ENCODE data around the gene TMEM255A. TPM values are rescaled to one million over a fixed set of nuclear protein-coding genes. Genes with fewer than 3 reads are reported as not detected.

Gene TMEM255A
- total RNA-seq, 4 donors from 2014 or later = 0.13 to 4.0 (median 1.7) TPM

DNA sequence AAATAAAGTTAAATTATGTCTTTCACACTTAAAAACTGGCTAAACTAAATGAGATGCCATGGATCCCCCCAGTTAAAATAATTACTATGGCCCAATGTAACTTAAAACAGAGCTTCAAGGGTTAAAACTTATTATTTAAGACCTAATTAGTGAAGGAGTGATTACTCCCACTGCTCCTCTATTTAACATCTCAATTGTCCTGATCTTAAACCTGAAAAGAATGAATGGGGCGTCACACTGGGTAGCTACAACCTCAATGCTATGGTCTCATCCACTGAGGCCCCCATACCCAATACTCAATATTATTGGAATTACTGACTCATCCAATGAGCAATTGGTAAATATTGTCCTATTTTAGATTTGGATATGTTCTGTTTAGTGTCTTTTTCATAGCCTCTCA is 21.1 kb upstream of the TMEM255A start:
- no peak overlapping the region for H3K4me3 ChIP-seq
- intact Hi-C loops (cut with DNase I) = no loop called here
- no peak for TF ChIP-seq POLR2A (IDR thresholded peaks at IDR 0.05)
- TF ChIP-seq, protein P1, sequence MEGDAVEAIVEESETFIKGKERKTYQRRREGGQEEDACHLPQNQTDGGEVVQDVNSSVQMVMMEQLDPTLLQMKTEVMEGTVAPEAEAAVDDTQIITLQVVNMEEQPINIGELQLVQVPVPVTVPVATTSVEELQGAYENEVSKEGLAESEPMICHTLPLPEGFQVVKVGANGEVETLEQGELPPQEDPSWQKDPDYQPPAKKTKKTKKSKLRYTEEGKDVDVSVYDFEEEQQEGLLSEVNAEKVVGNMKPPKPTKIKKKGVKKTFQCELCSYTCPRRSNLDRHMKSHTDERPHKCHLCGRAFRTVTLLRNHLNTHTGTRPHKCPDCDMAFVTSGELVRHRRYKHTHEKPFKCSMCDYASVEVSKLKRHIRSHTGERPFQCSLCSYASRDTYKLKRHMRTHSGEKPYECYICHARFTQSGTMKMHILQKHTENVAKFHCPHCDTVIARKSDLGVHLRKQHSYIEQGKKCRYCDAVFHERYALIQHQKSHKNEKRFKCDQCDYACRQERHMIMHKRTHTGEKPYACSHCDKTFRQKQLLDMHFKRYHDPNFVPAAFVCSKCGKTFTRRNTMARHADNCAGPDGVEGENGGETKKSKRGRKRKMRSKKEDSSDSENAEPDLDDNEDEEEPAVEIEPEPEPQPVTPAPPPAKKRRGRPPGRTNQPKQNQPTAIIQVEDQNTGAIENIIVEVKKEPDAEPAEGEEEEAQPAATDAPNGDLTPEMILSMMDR (IDR thresholded peaks at IDR 0.05) = no peak
- H3K36me3 ChIP-seq = no peaks in the 10 kb centered on the region
- WGBS, 2 donors = 53 to 100% methylated on average over 1 of the region's 1 CpG
- peaks cover 0 to 9% (median 8%) of the 10 kb centered on the region in 3 donors for H3K9me3 ChIP-seq
- H3K4me1 ChIP-seq = no peaks in the 10 kb centered on the region
- no peaks in the 10 kb centered on the region for H3K27me3 ChIP-seq
- H3K27ac ChIP-seq = no peak overlapping the region
- no peak for DNase-seq

DNA sequence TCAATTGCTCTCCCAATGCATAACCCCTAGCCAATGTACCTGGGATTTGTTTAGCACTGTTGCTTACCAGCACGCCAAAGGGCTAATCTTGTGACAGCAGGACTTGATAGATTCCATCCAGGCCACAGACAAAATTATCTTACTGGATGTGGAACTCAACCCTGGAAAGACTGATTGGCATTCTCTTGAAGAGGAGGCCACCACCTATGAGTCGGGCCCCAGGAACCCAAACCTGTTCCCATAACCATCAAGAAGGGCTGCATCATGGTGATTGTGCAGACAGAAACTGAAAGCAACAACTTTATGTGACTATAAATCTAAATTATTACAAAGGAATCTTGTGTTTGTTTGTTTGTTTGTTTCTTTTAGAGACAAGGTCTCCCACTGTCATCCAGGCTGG is 19.9 kb upstream of the TMEM255A start:
- Histone ChIP-seq H3K27me3 (no peaks in the 10 kb centered on the region), H3K9me3 (no peaks in the 10 kb centered on the region), H3K27ac (no peak overlapping the region), H3K36me3 (no peaks in the 10 kb centered on the region), H3K4me3 (no peak overlapping the region), H3K4me1 (no peaks in the 10 kb centered on the region)
- no peak for TF ChIP-seq POLR2A (IDR thresholded peaks at IDR 0.05)
- TF ChIP-seq, protein P1 (IDR thresholded peaks at IDR 0.05) = no peak
- DNase-seq = no peak
- 33% methylated on average over 1 of the region's 2 CpGs; no CpG with 5 or more reads in 1 of the 2 donors for WGBS, 2 donors
- intact Hi-C loops (cut with DNase I) = no loop called here

DNA sequence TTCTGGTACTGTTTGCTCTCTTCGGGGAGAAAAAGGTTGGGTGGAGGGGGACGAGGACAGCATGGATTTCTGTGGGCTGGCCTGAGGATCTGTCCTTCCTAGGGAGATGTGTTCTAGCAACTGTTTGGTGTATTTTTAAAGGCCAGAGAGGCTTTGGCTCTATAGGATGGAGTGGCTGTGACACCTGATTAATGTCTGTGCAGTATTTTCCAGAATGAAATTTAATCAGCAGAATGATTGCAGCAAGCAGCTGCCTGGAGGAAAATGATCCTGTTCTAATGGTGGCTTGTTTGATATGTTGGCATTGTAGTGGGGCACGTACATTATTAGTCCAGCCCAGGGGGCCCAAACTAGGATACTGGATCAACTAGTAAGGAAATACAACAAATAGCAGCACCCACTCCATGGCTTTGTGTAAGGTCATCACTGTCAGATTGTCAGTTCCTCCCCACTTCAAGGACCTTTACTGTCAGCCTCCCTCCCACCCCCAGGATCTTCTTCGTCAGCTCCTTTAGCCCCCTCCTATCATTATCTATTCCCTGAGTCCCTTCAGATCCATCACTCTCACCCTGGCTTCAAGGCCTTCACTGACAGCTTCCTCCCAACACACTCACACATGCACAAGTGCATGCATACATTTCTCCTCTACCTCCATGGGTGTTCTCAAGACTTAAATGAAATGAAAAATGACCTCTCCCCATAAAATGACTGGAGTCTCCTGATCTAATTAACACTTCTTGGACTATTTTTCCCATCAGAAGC is 10.4 kb upstream of the TMEM255A start:
- H3K36me3 ChIP-seq = no peaks in the 10 kb centered on the region
- intact Hi-C loops (cut with DNase I) = no loop called here
- 72% methylated on average over 3 to 4 of the region's 4 CpGs for WGBS, 2 donors
- H3K27me3 ChIP-seq = no peaks in the 10 kb centered on the region
- H3K9me3 ChIP-seq = no peaks in the 10 kb centered on the region
- no peak overlapping the region for H3K27ac ChIP-seq
- TF ChIP-seq POLR2A (IDR thresholded peaks at IDR 0.05) = no peak
- TF ChIP-seq, protein P1 (IDR thresholded peaks at IDR 0.05) = no peak
- no peaks in the 10 kb centered on the region for H3K4me1 ChIP-seq
- H3K4me3 ChIP-seq = no peak overlapping the region
- no peak for DNase-seq

DNA sequence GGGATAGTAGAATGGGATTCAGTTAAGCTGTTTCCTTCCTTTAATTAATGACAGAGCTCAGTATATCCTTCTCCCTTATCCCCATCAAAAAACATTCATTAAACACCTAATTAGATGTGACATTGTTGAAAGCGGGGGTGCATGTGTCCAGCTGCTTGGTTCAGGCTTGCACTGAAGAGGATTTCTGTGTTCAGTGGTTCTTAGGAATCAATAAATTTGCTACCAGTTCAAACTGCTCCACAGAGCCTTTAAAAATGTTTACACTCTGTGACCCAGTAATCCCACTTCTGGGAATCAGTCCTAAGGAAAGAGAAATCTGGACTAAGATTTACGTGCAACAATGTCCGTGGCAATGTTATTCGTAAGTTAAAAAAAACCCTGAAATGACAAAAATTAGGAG is 7.2 kb upstream of the TMEM255A start:
- DNase-seq = no peak
- Histone ChIP-seq H3K27me3 (no peaks in the 10 kb centered on the region), H3K4me3 (no peak overlapping the region), H3K4me1 (no peaks in the 10 kb centered on the region), H3K36me3 (no peaks in the 10 kb centered on the region), H3K9me3 (no peaks in the 10 kb centered on the region), H3K27ac (no peak overlapping the region)
- WGBS, 2 donors = 59 to 83% methylated on average over 3 to 4 of the region's 4 CpGs
- intact Hi-C loops (cut with DNase I) = no loop called here
- TF ChIP-seq POLR2A (IDR thresholded peaks at IDR 0.05) = no peak
- TF ChIP-seq, protein P1 (IDR thresholded peaks at IDR 0.05) = no peak

DNA sequence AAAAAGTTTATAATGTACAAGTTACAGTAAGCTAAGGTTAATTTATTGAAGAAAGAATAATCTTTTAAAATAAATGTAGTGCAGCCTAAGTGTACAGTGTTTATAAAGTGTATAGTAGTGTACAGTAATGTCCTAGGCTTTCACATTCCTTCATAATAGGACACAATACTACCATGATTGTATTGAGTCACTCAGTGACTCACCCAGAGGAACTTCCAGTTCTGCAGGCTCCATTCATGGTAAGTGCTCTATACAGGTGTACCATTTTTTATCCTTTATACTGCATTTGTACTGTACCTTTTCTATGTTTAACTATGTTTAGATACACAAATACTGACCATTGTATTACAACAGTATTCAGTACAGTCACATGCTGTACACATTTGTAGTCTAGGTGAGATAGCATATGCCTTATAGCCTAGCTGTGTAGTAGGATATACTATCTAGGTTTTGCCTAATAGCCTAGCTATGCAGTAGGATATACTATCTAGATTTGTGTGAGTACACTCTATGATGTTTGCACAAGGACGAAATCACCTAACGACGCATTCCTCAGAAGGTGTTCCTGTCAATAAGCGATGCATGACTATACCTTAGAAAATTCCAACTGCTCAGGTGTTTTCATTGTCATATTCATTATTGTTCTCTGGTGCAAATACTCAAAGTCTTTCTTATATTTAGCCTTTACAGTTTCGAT is 5.5 kb upstream of the TMEM255A start:
- peak overlapping the region in 1 of 4 donors; percentile 21 for H3K27ac ChIP-seq
- intact Hi-C loops (cut with DNase I) = no loop called here
- no peaks in the 10 kb centered on the region for H3K9me3 ChIP-seq
- WGBS, 2 donors = 19 to 70% methylated on average over 3 to 5 of the region's 5 CpGs
- DNase-seq = no peak
- no peaks in the 10 kb centered on the region for H3K4me1 ChIP-seq
- H3K27me3 ChIP-seq = no peaks in the 10 kb centered on the region
- no peak overlapping the region for H3K4me3 ChIP-seq
- H3K36me3 ChIP-seq = no peaks in the 10 kb centered on the region
- TF ChIP-seq, protein P1 (IDR thresholded peaks at IDR 0.05) = no peak
- TF ChIP-seq POLR2A (IDR thresholded peaks at IDR 0.05) = no peak
